ENCODE data around the gene NR3C1. TPM values are rescaled to one million over a fixed set of nuclear protein-coding genes. Genes with fewer than 3 reads are reported as not detected.

NR3C1 gene
- total RNA-seq, 2 donors from 2014 or later = 9.5 to 20.5 TPM

- Mint-ChIP-seq H3K4me1 (peaks cover 40% of the 10 kb centered on the region), H3K9me3 (peaks cover 23% of the 10 kb centered on the region), H3K27me3 (ENCODE audit: insufficient read depth) (no peaks in the 10 kb centered on the region), H3K27ac (no peak overlapping the region), H3K4me3 (no peak overlapping the region), H3K36me3 (ENCODE audit: low read depth) (peaks cover 7% of the 10 kb centered on the region)
- no peak overlapping the region for H3K9ac ChIP-seq (ENCODE audit: extremely low read depth, low read length, poor library complexity, severe bottlenecking)
- no peaks in the 10 kb centered on the region for H3K36me3 ChIP-seq (ENCODE audit: control insufficient read depth, insufficient read depth, low read length)
- no peak overlapping the region for H3K27ac ChIP-seq (ENCODE audit: low read depth, low read length)
- TF ChIP-seq, protein P1, sequence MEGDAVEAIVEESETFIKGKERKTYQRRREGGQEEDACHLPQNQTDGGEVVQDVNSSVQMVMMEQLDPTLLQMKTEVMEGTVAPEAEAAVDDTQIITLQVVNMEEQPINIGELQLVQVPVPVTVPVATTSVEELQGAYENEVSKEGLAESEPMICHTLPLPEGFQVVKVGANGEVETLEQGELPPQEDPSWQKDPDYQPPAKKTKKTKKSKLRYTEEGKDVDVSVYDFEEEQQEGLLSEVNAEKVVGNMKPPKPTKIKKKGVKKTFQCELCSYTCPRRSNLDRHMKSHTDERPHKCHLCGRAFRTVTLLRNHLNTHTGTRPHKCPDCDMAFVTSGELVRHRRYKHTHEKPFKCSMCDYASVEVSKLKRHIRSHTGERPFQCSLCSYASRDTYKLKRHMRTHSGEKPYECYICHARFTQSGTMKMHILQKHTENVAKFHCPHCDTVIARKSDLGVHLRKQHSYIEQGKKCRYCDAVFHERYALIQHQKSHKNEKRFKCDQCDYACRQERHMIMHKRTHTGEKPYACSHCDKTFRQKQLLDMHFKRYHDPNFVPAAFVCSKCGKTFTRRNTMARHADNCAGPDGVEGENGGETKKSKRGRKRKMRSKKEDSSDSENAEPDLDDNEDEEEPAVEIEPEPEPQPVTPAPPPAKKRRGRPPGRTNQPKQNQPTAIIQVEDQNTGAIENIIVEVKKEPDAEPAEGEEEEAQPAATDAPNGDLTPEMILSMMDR (conservative IDR thresholded peaks at IDR 0.05) = no peak
- peaks cover 15% of the 10 kb centered on the region for H3K9me3 ChIP-seq (ENCODE audit: control insufficient read depth, low read length)
- H3K4me3 ChIP-seq (ENCODE audit: low read length) = no peak overlapping the region
- peaks cover 11% of the 10 kb centered on the region for H3K4me1 ChIP-seq (ENCODE audit: control insufficient read depth, insufficient read depth, low read length)
- no peaks in the 10 kb centered on the region for H3K27me3 ChIP-seq (ENCODE audit: control insufficient read depth, insufficient read depth, low read length, poor library complexity, severe bottlenecking)
- DNase-seq = no peak
- WGBS, 2 experiments (ENCODE audit: insufficient coverage in 1 of 2, insufficient read length in 1 of 2) = no CpG with 5 or more reads among the region's 2 CpGs
Measured at GRCh38 chr5:143359869-143360268, 43.6 kb downstream of the NR3C1 start.

GRCh38 chr5:143356855-143357583 is 46.5 kb downstream of the NR3C1 start:
- WGBS, 2 experiments (ENCODE audit: insufficient coverage in 1 of 2, insufficient read length in 1 of 2) = 89 to 90% methylated on average over 2 to 4 of the region's 4 CpGs
- no peak overlapping the region for H3K27ac ChIP-seq (ENCODE audit: low read depth, low read length)
- Mint-ChIP-seq H3K4me3 (no peak overlapping the region), H3K4me1 (peaks cover 32% of the 10 kb centered on the region), H3K9me3 (no peaks in the 10 kb centered on the region), H3K27ac (no peak overlapping the region), H3K27me3 (ENCODE audit: insufficient read depth) (no peaks in the 10 kb centered on the region), H3K36me3 (ENCODE audit: low read depth) (no peaks in the 10 kb centered on the region)
- TF ChIP-seq, protein P1 (conservative IDR thresholded peaks at IDR 0.05) = no peak
- H3K27me3 ChIP-seq (ENCODE audit: control insufficient read depth, insufficient read depth, low read length, poor library complexity, severe bottlenecking) = no peaks in the 10 kb centered on the region
- H3K4me3 ChIP-seq (ENCODE audit: low read length) = no peak overlapping the region
- DNase-seq = no peak
- no peaks in the 10 kb centered on the region for H3K36me3 ChIP-seq (ENCODE audit: control insufficient read depth, insufficient read depth, low read length)
- H3K9me3 ChIP-seq (ENCODE audit: control insufficient read depth, low read length) = no peaks in the 10 kb centered on the region
- H3K9ac ChIP-seq (ENCODE audit: extremely low read depth, low read length, poor library complexity, severe bottlenecking) = no peak overlapping the region
- peaks cover 11% of the 10 kb centered on the region for H3K4me1 ChIP-seq (ENCODE audit: control insufficient read depth, insufficient read depth, low read length)

DNA sequence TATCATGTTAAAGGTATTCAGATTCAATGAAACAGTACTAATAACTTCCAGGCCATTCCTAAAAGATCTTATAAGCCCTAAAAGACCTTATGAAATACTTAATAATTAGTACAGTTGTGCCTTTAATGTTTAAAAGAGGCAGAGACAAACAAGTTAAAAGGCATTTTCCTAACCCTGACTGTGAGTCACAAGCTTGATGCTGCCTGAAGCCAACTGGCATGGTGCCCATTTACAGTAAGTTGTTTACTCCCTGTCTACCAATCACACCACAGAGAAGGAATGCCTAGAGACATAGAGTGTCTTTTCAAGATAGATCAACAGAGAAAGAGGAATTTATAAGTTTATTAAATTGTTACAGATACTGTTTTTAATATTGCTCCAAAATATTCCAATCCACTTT is 47.8 kb downstream of the NR3C1 start:
- Mint-ChIP-seq H3K4me1 (peaks cover 22% of the 10 kb centered on the region), H3K4me3 (no peak overlapping the region), H3K27ac (no peak overlapping the region), H3K9me3 (no peaks in the 10 kb centered on the region), H3K36me3 (ENCODE audit: low read depth) (no peaks in the 10 kb centered on the region), H3K27me3 (ENCODE audit: insufficient read depth) (no peaks in the 10 kb centered on the region)
- Histone ChIP-seq H3K4me1 (ENCODE audit: control insufficient read depth, insufficient read depth, low read length) (peaks cover 4% of the 10 kb centered on the region), H3K9ac (ENCODE audit: extremely low read depth, low read length, poor library complexity, severe bottlenecking) (no peak overlapping the region), H3K27me3 (ENCODE audit: control insufficient read depth, insufficient read depth, low read length, poor library complexity, severe bottlenecking) (no peaks in the 10 kb centered on the region), H3K4me3 (ENCODE audit: low read length) (no peak overlapping the region), H3K9me3 (ENCODE audit: control insufficient read depth, low read length) (no peaks in the 10 kb centered on the region), H3K36me3 (ENCODE audit: control insufficient read depth, insufficient read depth, low read length) (no peaks in the 10 kb centered on the region), H3K27ac (ENCODE audit: low read depth, low read length) (no peak overlapping the region)
- TF ChIP-seq, protein P1 (conservative IDR thresholded peaks at IDR 0.05) = no peak
- no peak for DNase-seq

All from endodermal cell (in vitro differentiated cells).